K562 (cell line): Measurements from ENCODE around the gene IL24. TPM values are rescaled to one million over a fixed set of nuclear protein-coding genes. Genes with fewer than 3 reads are reported as not detected.

ENCODE experiments used
- ATAC-seq: fragments of 200-7000 bp; cut with Tn5 transposase; 3 replicates; pipeline ENCODE4 v1.9.1; 2020; ENCODE audit warnings: moderate library complexity
- BruUV-seq: library from RNA; stranded (reverse); fragments of 400-500 nt; replicated peaks from 2 replicates; lab custom pipeline; 2021; lab: Mats Ljungman, UMichigan
- CTCF ChIA-PET: fragments of 300-600 bp; formaldehyde crosslinking; extraction: SDS; loops from one replicate; lab custom pipeline; 2021; ENCODE audit warnings: low intra/inter-chr PET ratio; lab: Yijun Ruan, JAX
- POLR2A ChIA-PET: fragments of 300-600, 350-650 bp; sonication (Branson Sonifier 250); formaldehyde crosslinking; extraction: SDS; loops from one replicate; lab custom pipeline; 2021; ENCODE audit warnings: antibody characterized with exemption, inconsistent platforms; lab: Yijun Ruan, JAX
- DNase-seq, 4 experiments: peaks; one replicate each; pipeline versions ENCODE4 v3.0.0 to v3.0.0-alpha.2; 2011 to 2018; ENCODE audit warnings: low spot score in 3 of 4, mixed read lengths in 3 of 4; ENCODE audit errors: extremely low read depth in 1 of 4
- FAIRE-seq: peaks from 2 replicates; lab custom pipeline; 2011; peaks lifted over from hg19 to GRCh38; lab: Jason Lieb, UNC
- H2AFZ ChIP-seq: 2 replicates; pipeline ENCODE4 v1.6.0; 2011; ENCODE audit warnings: low read depth, low read length, control low read depth, inconsistent platforms
- H3K27ac ChIP-seq: fragments of 200-600 bp; 3 replicates; pipeline ENCODE4 v1.8.0; 2011; ENCODE audit warnings: low read depth, mild to moderate bottlenecking, control low read depth, inconsistent platforms, low read length, moderate library complexity, mixed read lengths; ENCODE audit errors: extremely low read depth
- H3K27me3 ChIP-seq, 2 experiments: fragments of 300-600 bp in 1 of 2; 2 replicates in 1 of 2; 3 replicates in 1 of 2; pipeline versions ENCODE4 v1.6.0 to v1.8.0; 2011; ENCODE audit warnings: inconsistent platforms in 2 of 2, low read length in 2 of 2, mild to moderate bottlenecking in 1 of 2, mixed read lengths in 1 of 2, moderate library complexity in 1 of 2; ENCODE audit not compliant: control insufficient read depth in 2 of 2, insufficient read depth in 2 of 2
- H3K36me3 ChIP-seq: fragments of 300-600 bp; 3 replicates; pipeline ENCODE4 v1.8.0; 2011; ENCODE audit warnings: mild to moderate bottlenecking, low read length, inconsistent platforms; ENCODE audit not compliant: control insufficient read depth, insufficient read depth
- H3K4me1 ChIP-seq, 2 experiments: fragments of 200-600 bp in 1 of 2; replicated peaks in 1 of 2; 2 replicates in 1 of 2; 3 replicates in 1 of 2; pipeline versions ENCODE4 v1.5.1 to v1.8.0; 2011; ENCODE audit warnings: inconsistent platforms in 2 of 2, low read length in 2 of 2, mild to moderate bottlenecking in 1 of 2, mixed read lengths in 1 of 2, moderate library complexity in 1 of 2; ENCODE audit not compliant: control insufficient read depth in 2 of 2, insufficient read depth in 2 of 2
- H3K4me2 ChIP-seq: 2 replicates; pipeline ENCODE4 v1.6.1; 2011; ENCODE audit warnings: low read length, control low read depth, inconsistent platforms, mixed read lengths; ENCODE audit not compliant: insufficient read depth
- H3K4me3 ChIP-seq: fragments of 200-600 bp; sonication (generic), shearing (Covaris generic); 2 replicates; pipeline ENCODE4 v1.5.1; 2016; ENCODE audit warnings: control low read depth, inconsistent platforms
- H3K79me2 ChIP-seq: fragments of 200-600 bp; 3 replicates; pipeline ENCODE4 v1.8.0; 2011; ENCODE audit warnings: low read length, inconsistent platforms; ENCODE audit not compliant: control insufficient read depth, insufficient read depth
- H3K9ac ChIP-seq, 2 experiments: 2 replicates each; pipeline versions ENCODE4 v1.6.0 to v1.6.1; 2011; ENCODE audit warnings: low read depth in 2 of 2, low read length in 2 of 2, control low read depth in 1 of 2, inconsistent platforms in 1 of 2, mild to moderate bottlenecking in 1 of 2, mixed read lengths in 1 of 2; ENCODE audit not compliant: insufficient read depth in 1 of 2
- H3K9me1 ChIP-seq: one replicate; pipeline ENCODE4 v1.6.0; 2011; ENCODE audit warnings: inconsistent platforms, mild to moderate bottlenecking, low read length, moderate library complexity; ENCODE audit not compliant: control insufficient read depth, insufficient read depth
- H3K9me3 ChIP-seq: replicated peaks from 2 replicates; pipeline ENCODE4 v1.5.1; 2011; ENCODE audit warnings: low read depth, low read length, inconsistent platforms; ENCODE audit not compliant: control insufficient read depth, insufficient read depth
- H4K20me1 ChIP-seq: replicated peaks from 2 replicates; pipeline ENCODE4 v1.6.1; 2011; ENCODE audit warnings: low read length, inconsistent platforms, mixed read lengths; ENCODE audit not compliant: control insufficient read depth, insufficient read depth
- BRF1 ChIP-seq: IDR thresholded peaks from 3 replicates; pipeline ENCODE4 v1.6.1; 2011; ENCODE audit warnings: borderline replicate concordance, mild to moderate bottlenecking; ENCODE audit not compliant: insufficient read length; ENCODE audit errors: extremely low read depth
- HNRNPUL1 ChIP-seq: fragments of 200-400 bp; formaldehyde crosslinking; IDR thresholded peaks from 2 replicates; pipeline ENCODE4 v1.6.1; 2017; ENCODE audit warnings: low read length
- PML ChIP-seq: IDR thresholded peaks from 2 replicates; pipeline ENCODE4 v1.6.1; 2012; ENCODE audit warnings: low read length, inconsistent platforms
- SMAD3 ChIP-seq: fragments of 450-650 bp; formaldehyde crosslinking; conservative IDR thresholded peaks from 2 replicates; pipeline ENCODE4 v1.4.0; 2020; ENCODE audit warnings: mild to moderate bottlenecking
- ZC3H11A ChIP-seq: IDR thresholded peaks from 2 replicates; pipeline ENCODE4 v1.6.1; 2012; ENCODE audit warnings: low read depth, low read length, improper control_type of control experiment
- WGBS: fragments of 100-300 bp; shearing (Covaris generic); methylation state at CpG from one replicate; pipeline ENCODE4 v1.1.6; 2016; ENCODE audit warnings: low coverage, mixed read lengths; ENCODE audit not compliant: insufficient coverage; ENCODE audit errors: missing lambda C conversion rate; 5-methylcytosine and 5-hydroxymethylcytosine counted together
- in situ Hi-C: fragments of 300-500 bp; cut with MboI; formaldehyde crosslinking; loops from 4 replicates; pipeline ENCODE4 v1.15.0; 2018; ENCODE audit warnings: inconsistent platforms, mixed read lengths
- intact Hi-C: fragments of 100-400 bp; cut with micrococcal nuclease; formaldehyde crosslinking; loops from 2 replicates; pipeline ENCODE4 v1.14.2; 2022
- polyA plus RNA-seq, 8 experiments: library from polyadenylated mRNA; depleted of rRNA in 4 of 8; stranded (reverse) in 5 of 8; unstranded in 3 of 8; fragments of >200 nt; fragmentation: Nextera tagmentation in 2 of 8; fragmentation: Illumina TruSeq in 1 of 8; extraction: Ambion mirVana in 2 of 8; extraction: Trizol in 1 of 8; gene quantifications; 2 replicates each; pipeline versions ENCODE4 v1.2.1 to v1.2.3, GENCODE V29; 2011 to 2014; ENCODE audit warnings: inconsistent platforms in 1 of 8, missing spikeins in 1 of 8
- total RNA-seq, 7 experiments: library from RNA; depleted of rRNA in 6 of 7; stranded (reverse); fragments of >200 nt in 6 of 7; fragmentation: Illumina TruSeq in 2 of 7; extraction: Trizol in 2 of 7; gene quantifications; 2 replicates each; pipeline versions ENCODE4 v1.2.1 to v1.2.3, GENCODE V29; 2011 to 2021; ENCODE audit warnings: low replicate concordance in 1 of 7
- TF ChIP-seq, protein P1 (sequence below): IDR thresholded peaks from 3 replicates; pipeline ENCODE4 v1.6.1; 2011; ENCODE audit warnings: borderline replicate concordance, mild to moderate bottlenecking; ENCODE audit not compliant: insufficient read length, insufficient read depth
- TF ChIP-seq, protein P2 (sequence below): sonication (generic); formaldehyde crosslinking; IDR thresholded peaks from 2 replicates; pipeline ENCODE4 v1.8.0; 2022; ENCODE audit warnings: mild to moderate bottlenecking, missing genetic modification reagents
- TF ChIP-seq, protein P3 (sequence below), 2 experiments: IDR thresholded peaks; 2 replicates each; pipeline ENCODE4 v1.6.1; 2012; ENCODE audit warnings: improper control_type of control experiment in 2 of 2, low read depth in 2 of 2, low read length in 2 of 2, borderline replicate concordance in 1 of 2
- TF ChIP-seq, protein P4 (sequence below): fragments of 450-650 bp; IDR thresholded peaks from 2 replicates; pipeline ENCODE4 v1.6.1; 2017; ENCODE audit warnings: antibody characterized with exemption, mild to moderate bottlenecking

IL24 gene
- total and polyA plus RNA-seq, 9 of the 15 experiments (the other 6 are each of a cell fraction or from before 2014, with no cell fraction given), result 0.04 to 0.19 TPM; not detected in 7

DNA sequence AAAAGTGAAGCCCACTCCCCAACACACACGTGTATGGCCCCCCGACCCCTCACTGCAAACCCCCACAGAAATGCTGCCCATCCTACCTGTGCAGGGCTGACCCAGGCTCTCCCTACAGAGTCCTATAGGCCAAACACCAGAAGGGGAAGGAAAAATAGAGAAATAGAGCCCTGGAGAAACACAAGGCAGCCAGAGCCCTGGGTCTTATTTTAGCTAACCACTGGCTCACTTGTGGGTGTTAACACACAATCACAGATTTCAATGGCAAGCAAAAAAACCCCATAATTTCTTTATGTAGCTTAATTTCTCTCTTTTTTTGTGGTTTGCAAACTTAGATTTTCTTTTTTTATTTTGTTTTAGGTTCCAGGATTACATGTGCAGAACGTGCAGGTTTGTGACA is 50.0 kb downstream of the IL24 start:
- peak overlapping the region; percentile 25; the same call in 1 of the 2 replicates for H2AFZ ChIP-seq
- no peak for ATAC-seq
- H4K20me1 ChIP-seq, result no peaks in the 10 kb centered on the region
- in situ Hi-C loops (no loop called here), intact Hi-C loops (no loop called here)
- no peak overlapping the region for H3K27ac ChIP-seq
- H3K9me1 ChIP-seq, result no peaks in the 10 kb centered on the region
- peaks cover 3 to 4% of the 10 kb centered on the region in 2 experiments; a peak in 2 of 5 replicates for H3K27me3 ChIP-seq
- H3K36me3 ChIP-seq, result no peaks in the 10 kb centered on the region
- WGBS, result 19% methylated on average over 3 of the region's 3 CpGs
- ChIA-PET POLR2A (interaction anchor here (0.6 to 2.2 kb wide), 7 partner anchors 8 to 219 kb away, joined by 3 to 9 read pairs (median 3); no protein-coding TSS in a partner anchor), CTCF (no interaction called here)
- no peak overlapping the region for H3K4me2 ChIP-seq
- no peak for DNase-seq
- H3K9ac ChIP-seq, result no peak overlapping the region; a peak in 1 of 4 replicates
- peaks cover 10 to 17% of the 10 kb centered on the region in 2 experiments for H3K4me1 ChIP-seq
- H3K79me2 ChIP-seq, result no peaks in the 10 kb centered on the region
- no peak for FAIRE-seq
- H3K4me3 ChIP-seq, result no peak overlapping the region
- no peaks in the 10 kb centered on the region for H3K9me3 ChIP-seq
- no TSS peak for BruUV-seq
- TF ChIP-seq ZC3H11A (no peak), PML (no peak), SMAD3 (CRISPR knock-in tag) (no peak), HNRNPUL1 (no peak), BRF1 (no peak)
- TF ChIP-seq, protein P1, sequence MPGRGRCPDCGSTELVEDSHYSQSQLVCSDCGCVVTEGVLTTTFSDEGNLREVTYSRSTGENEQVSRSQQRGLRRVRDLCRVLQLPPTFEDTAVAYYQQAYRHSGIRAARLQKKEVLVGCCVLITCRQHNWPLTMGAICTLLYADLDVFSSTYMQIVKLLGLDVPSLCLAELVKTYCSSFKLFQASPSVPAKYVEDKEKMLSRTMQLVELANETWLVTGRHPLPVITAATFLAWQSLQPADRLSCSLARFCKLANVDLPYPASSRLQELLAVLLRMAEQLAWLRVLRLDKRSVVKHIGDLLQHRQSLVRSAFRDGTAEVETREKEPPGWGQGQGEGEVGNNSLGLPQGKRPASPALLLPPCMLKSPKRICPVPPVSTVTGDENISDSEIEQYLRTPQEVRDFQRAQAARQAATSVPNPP, result no peak
- TF ChIP-seq, protein P2, sequence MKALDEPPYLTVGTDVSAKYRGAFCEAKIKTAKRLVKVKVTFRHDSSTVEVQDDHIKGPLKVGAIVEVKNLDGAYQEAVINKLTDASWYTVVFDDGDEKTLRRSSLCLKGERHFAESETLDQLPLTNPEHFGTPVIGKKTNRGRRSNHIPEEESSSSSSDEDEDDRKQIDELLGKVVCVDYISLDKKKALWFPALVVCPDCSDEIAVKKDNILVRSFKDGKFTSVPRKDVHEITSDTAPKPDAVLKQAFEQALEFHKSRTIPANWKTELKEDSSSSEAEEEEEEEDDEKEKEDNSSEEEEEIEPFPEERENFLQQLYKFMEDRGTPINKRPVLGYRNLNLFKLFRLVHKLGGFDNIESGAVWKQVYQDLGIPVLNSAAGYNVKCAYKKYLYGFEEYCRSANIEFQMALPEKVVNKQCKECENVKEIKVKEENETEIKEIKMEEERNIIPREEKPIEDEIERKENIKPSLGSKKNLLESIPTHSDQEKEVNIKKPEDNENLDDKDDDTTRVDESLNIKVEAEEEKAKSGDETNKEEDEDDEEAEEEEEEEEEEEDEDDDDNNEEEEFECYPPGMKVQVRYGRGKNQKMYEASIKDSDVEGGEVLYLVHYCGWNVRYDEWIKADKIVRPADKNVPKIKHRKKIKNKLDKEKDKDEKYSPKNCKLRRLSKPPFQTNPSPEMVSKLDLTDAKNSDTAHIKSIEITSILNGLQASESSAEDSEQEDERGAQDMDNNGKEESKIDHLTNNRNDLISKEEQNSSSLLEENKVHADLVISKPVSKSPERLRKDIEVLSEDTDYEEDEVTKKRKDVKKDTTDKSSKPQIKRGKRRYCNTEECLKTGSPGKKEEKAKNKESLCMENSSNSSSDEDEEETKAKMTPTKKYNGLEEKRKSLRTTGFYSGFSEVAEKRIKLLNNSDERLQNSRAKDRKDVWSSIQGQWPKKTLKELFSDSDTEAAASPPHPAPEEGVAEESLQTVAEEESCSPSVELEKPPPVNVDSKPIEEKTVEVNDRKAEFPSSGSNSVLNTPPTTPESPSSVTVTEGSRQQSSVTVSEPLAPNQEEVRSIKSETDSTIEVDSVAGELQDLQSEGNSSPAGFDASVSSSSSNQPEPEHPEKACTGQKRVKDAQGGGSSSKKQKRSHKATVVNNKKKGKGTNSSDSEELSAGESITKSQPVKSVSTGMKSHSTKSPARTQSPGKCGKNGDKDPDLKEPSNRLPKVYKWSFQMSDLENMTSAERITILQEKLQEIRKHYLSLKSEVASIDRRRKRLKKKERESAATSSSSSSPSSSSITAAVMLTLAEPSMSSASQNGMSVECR (CRISPR knock-in tag), result no peak
- TF ChIP-seq, protein P3, sequence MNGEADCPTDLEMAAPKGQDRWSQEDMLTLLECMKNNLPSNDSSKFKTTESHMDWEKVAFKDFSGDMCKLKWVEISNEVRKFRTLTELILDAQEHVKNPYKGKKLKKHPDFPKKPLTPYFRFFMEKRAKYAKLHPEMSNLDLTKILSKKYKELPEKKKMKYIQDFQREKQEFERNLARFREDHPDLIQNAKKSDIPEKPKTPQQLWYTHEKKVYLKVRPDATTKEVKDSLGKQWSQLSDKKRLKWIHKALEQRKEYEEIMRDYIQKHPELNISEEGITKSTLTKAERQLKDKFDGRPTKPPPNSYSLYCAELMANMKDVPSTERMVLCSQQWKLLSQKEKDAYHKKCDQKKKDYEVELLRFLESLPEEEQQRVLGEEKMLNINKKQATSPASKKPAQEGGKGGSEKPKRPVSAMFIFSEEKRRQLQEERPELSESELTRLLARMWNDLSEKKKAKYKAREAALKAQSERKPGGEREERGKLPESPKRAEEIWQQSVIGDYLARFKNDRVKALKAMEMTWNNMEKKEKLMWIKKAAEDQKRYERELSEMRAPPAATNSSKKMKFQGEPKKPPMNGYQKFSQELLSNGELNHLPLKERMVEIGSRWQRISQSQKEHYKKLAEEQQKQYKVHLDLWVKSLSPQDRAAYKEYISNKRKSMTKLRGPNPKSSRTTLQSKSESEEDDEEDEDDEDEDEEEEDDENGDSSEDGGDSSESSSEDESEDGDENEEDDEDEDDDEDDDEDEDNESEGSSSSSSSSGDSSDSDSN (IDR thresholded peaks at IDR 0.05; ENCODE audit: borderline replicate concordance in 1 of 2, low read depth in 2 of 2, low read length in 2 of 2), result no peak
- TF ChIP-seq, protein P4, sequence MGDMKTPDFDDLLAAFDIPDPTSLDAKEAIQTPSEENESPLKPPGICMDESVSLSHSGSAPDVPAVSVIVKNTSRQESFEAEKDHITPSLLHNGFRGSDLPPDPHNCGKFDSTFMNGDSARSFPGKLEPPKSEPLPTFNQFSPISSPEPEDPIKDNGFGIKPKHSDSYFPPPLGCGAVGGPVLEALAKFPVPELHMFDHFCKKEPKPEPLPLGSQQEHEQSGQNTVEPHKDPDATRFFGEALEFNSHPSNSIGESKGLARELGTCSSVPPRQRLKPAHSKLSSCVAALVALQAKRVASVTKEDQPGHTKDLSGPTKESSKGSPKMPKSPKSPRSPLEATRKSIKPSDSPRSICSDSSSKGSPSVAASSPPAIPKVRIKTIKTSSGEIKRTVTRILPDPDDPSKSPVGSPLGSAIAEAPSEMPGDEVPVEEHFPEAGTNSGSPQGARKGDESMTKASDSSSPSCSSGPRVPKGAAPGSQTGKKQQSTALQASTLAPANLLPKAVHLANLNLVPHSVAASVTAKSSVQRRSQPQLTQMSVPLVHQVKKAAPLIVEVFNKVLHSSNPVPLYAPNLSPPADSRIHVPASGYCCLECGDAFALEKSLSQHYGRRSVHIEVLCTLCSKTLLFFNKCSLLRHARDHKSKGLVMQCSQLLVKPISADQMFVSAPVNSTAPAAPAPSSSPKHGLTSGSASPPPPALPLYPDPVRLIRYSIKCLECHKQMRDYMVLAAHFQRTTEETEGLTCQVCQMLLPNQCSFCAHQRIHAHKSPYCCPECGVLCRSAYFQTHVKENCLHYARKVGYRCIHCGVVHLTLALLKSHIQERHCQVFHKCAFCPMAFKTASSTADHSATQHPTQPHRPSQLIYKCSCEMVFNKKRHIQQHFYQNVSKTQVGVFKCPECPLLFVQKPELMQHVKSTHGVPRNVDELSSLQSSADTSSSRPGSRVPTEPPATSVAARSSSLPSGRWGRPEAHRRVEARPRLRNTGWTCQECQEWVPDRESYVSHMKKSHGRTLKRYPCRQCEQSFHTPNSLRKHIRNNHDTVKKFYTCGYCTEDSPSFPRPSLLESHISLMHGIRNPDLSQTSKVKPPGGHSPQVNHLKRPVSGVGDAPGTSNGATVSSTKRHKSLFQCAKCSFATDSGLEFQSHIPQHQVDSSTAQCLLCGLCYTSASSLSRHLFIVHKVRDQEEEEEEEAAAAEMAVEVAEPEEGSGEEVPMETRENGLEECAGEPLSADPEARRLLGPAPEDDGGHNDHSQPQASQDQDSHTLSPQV, result no peak
